GM15510 (cell line): ENCODE data around the gene ERC2.

Experiments
- POLR2A ChIP-seq: IDR thresholded peaks from 3 replicates; pipeline ENCODE4 v1.6.1; 2011; ENCODE audit warnings: borderline replicate concordance; ENCODE audit not compliant: insufficient read length; ENCODE audit errors: extremely low read depth

The ERC2 gene

DNA sequence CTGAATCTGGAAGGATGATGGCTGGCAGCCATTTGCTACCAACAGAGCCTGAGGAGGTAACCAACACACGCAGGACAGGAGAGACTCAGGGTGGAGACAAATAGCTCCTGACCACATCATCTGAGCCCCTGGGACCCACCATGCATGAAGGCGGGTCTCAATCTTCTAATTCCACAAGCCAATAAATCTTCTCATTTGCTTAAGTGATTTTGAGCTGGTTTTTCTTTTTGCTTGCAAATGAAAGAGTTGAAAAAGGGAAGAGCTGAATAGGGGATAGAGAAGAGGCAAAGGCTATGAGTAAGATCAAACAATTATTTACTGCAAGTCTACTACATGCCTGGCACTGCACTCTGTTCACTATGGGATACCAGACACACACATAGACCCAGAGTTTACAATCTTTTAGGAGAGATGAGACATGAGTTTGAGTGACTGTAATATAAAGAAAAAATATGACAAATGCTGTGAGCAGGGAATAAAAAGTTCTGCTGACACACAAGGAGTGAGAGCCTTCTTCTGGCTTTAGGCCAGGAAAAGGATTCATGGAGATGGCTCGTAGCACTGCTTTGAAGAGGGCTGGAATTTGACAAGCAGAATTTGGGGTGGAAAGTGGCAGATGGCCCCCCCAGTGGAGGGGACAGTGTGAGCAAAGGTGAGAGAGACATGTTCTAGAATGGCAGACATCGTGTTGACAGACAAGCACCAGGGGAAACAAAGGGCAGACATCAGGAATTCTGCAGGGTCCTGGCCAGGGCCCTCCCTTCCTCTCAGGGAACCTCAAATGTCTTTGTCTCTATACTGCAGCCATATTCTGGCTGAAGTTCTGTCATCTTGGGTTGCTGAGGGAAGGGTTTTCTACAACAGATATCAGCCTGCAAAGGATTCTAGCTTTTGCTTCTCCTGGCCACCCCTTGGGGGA lies 911.4 kb downstream of the ERC2 start:
- no peak for TF ChIP-seq POLR2A

DNA sequence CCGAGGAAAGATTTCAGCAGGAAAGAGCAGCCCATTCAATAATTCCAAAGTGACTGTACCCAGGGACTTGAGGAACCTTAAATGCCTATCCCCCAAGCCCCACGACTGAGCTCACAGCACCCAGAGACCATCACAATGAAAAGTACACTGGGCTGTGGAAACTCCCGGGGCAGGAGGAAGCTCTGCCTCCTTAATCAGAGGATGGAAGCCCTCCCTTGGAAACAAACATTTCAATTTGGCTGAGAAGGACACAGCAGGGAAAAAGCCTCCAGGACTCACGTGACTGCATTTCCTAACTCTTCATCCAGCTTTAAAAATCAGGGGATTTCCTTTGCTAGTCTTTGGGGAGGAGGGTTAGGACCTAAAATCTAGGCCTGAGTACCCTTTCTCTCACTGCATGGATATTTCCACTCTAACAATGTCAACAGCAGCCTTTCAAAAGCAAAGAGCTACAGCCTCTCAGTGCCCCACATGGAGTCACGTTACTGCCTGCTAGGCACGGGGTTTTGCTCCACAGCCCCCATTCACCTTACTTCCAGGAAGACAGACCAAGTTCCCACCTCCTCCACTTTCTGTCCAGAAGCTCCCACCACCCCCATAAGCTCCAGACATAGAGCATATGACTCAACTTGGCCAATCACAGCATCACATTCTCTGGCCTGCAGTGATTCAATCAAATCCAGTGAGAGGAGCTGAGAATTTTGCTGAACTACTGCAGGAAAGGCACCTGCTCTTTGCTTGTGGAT lies 912.2 kb downstream of the ERC2 start:
- no peak for TF ChIP-seq POLR2A

DNA sequence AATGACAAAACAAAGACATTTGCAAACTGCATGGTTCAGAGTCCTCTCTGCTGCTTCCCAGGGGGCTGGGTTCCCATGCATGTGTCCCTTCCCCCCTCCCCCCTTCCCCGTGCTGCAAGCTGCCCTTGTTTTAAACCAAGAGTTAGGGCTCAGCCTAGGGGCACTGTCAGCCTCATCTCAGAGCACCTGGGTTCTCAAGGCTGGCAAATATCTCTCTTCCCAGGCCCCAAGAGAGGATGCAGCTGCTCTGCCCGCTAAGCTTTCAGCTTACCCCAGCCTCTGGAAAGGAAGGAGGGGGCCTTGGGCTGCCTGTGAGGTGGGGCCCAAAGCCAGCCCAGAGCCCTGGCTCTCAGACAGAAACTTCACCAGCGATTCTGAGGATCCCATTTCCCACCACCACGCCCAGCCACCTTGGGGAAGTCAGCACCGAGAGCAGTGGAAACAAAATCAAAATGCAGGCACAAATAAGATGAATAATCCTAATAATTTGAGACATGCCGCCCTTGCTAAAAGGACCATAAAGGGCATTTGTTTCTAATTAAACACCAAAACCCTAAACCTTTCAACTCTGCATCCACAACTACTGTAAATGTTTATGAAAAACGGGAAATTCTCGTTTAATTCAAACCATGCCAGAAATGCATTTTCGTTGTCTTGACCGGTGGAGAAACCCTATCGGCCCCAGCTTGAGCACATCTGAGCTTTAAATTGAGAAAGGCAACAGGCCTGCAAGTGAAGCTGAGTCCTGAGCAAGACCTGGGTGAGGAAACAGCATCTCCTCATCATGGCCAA lies 913.4 kb downstream of the ERC2 start:
- no peak for TF ChIP-seq POLR2A

DNA sequence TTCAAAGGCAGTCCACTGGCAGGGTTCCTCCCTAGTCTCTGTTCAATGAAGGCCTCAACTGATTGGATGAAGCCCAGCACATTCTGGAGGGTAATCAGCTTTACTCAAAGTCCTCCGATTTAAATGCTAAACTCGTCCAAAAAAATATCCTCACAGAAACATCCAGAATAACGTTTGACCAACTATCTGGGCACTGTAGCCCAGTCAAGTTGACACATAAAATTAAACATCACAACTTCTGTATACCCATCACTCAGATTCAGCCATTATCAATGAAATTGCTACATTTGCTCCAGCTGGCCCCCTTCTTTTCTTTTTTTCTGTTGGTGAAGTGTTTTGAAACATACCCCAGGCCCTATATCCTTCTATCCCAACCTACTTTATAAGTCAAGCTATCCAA lies 916.6 kb downstream of the ERC2 start:
- no peak for TF ChIP-seq POLR2A

DNA sequence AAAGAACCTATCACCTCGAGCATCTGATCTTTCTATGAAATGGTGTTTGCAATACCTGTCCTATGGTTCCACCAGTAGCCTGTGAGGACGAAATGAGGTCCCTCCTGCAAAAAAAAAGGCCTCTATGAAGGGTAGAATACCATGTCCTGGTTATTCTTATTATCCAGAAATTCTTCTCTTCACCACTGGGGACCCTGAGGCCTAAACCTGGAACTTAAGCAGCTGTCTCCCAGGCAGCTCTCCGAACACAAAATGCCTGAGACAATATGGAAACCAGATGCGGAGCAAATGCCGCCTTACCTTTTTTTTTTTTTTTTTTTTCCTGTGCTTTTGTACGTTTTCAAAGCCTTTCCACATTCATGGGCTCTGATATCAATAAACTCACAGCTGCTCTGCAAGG lies 919.1 kb downstream of the ERC2 start:
- no peak for TF ChIP-seq POLR2A

DNA sequence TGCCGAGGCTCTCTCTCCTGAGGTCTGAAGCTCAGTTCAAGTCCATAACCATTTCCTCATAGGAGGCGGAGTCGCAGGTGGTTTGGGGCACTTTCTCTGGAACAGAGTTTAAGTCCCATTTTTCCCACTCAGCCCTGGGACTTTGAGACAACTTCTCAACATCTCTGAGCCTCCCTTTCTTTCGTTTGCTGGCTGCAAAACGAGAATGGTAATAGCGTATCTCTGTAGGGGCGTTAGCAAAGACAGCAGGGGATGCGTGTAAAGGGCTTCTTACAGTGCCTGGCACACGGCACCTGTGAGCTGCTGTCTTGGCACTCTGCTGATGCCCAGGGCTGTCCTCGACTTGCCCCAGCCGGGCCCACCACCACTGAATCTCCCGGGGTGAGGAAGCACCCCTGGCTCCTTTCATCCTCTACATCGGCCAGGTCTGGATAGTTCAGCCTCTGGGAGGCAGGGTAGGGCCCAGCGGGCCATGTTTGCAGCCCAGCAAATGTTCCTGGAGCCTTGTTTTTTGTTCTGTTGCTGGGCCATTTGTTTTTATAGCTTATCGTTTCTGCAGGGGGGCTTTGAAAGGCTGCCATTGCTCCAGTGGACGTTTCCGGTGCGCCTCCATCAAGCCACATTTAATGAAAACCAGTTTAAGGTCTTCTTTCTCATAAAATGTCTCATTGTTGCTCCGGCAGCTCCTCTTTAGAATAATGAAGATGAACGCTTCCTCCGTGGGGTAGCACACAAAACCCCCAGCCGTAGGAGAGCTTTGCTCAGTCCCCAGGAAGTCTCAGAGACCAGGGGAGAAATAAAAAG lies 921.2 kb downstream of the ERC2 start:
- TF ChIP-seq POLR2A = no peak

DNA sequence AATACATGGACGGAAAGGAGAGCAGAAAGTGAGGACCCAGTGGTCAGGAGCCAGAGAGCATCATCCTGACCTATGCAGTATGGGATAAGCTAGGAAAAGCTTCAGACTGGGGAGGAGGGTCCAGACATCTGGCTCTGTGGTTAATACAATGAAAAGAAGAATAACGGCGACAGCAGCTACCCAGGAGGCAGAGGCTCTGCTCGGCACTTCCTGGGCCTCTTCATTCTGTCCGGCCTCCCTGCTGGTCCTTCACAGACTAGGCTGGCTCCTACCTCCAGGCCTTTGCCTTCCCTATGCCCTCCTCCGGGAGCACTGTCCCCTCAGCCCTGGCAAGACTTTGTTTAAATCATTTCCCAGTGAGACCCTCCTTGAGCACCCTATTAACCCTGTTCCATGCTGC lies 922.3 kb downstream of the ERC2 start:
- no peak for TF ChIP-seq POLR2A

DNA sequence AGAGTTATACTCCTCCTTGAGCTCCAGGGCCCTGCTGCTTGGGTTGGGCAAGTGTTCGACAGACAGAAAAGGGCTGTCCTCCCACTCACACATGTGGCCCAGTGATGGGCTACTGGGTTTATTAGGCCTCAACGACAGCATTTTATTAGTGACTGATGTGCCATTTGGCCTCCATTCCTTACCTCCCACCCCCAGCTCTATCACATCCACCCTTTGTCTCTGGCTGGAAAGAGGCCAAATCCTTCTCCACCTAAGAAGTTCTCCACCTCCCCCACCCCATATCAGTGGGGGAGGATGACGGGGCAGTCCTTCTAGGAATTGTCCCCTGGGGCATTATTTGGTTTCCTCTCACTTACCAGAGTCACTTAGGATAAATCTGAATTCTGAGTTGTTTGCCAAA lies 924.0 kb downstream of the ERC2 start:
- no peak for TF ChIP-seq POLR2A

DNA sequence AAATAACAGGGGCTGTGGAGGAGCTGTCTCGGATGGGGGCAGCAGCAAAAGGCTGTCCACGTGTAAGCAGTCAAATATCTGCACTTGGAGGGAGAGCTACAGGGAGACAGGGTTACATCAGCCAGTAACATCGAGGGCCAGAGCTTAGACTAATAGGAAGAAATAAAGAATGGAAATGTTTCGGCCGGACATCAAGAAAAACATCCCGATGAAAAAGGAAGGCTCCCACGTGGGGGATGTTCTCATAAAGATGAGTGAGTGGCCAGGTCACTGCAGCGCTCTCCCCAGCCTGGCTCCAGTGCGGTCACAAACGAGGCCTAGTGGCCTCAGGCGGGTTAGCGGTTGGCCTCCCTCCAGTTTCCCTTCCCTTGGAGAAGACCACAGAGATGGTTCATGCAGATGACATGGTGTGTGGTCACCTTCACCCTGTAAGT lies 925.1 kb downstream of the ERC2 start:
- TF ChIP-seq POLR2A = no peak

DNA sequence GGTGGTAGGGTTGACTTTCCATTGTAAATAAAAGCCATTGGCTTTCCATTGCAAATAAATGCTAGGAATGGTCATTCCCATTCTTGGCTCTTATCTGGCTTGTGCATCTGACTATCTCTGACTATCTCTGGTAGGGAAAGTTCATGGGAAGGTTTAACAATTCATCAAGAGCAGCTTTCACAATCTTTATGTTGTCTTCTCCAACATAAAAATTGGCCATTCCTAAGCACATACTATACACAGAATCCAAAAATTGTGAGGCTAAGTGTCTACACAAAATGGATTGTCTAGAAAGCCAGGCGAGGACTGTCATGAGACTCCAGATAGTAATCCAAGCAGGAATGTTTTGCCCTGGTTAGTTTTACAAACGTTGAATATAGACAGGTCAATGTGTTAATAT lies 926.8 kb downstream of the ERC2 start:
- no peak for TF ChIP-seq POLR2A

DNA sequence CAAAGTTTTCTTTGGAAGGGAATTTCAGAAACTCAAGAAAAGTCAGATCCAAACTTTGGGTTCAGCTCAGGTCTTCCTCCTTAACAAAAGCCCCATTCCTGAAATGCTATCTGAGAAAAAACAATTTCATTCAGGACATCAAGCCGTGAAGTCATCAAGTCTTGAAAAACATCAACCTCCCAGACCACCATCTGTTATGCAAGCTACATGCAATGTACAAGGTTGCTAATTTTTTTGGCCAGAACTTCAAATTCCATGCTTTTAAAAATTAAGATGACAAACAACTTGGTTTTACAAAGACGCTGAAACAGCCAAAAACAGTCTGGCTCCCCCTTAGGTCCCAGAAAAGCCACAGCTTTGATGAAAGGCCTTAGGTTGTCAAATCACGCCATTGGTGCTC lies 927.3 kb downstream of the ERC2 start:
- no peak for TF ChIP-seq POLR2A

DNA sequence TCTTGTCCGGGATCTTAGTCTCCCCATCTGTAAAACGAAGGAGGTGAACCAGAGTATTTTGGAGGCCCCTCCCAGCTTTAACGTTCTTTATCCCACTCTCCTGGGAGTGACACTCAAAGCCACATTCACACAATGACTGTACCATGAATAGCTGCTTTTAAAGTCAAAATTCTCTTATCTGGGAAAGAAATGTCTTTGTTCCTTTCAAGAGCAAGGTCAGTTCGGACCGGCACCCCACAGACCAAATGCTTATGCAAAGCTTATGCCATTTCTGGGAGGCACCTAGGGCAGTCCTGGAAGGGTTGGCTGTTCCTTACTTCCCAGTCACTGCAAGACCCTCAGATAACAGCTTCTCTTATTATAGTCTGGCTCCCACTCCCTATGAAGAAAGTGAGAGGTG lies 927.7 kb downstream of the ERC2 start:
- TF ChIP-seq POLR2A = no peak

DNA sequence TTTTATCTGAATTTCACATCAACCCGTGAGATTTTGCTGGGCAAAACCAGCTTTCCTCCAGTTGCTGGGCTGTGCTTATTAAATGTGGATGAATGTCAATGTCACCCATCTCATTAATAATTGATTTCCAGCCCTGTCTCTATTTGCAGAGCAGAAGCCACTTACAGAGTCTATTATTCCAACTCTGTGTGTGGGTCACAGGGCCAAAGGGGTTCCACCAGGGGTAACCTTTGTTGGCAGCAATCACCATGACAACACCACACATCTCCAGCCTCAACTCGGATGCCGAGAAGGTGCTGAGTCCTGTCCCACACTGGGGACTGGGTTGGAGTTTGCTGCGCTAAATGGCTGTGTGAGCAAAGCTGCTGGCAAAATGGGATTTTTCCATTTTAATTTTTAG lies 930.1 kb downstream of the ERC2 start:
- no peak for TF ChIP-seq POLR2A

DNA sequence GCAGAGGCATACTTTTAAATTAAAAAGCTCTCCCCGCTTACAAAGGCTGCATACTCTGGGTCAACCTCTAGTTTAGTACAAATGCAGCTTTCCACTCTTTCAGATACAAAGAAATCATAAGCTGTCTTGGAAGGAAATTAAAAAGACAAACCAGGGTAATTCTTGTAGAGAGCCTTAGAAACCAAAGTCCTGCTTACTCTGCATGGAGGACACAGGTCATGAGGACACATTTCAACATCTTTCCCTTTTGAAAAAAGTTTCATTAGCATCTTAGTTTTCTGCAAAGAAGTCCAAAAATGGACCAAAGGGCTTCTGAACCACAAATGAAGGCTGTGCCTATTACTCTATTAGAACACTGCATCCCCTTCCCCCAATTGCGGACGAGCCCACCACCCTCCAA lies 930.7 kb downstream of the ERC2 start:
- TF ChIP-seq POLR2A = no peak
